Posterior cingulate gyrus (tissue), 11 donors: ENCODE data around the gene TRIO.

ENCODE experiments used
- DNase-seq, 10 donors: peaks; one replicate each; pipeline versions ENCODE4 v3.0.0 to v3.0.0-alpha.2; 2020 to 2021; ENCODE audit warnings: mixed read lengths in 3 of 10
- intact Hi-C: fragments of 100-400 bp; cut with DNase I; formaldehyde crosslinking; loops from one replicate; pipeline ENCODE4 v1.15.1; 2023

Gene TRIO

GRCh38 chr5:14413331-14413750 is 270.2 kb downstream of the TRIO start:
- intact Hi-C loops = no loop called here
- no peak for DNase-seq

GRCh38 chr5:14414007-14414406 is 270.9 kb downstream of the TRIO start:
- intact Hi-C loops = no loop called here
- DNase-seq = no peak

- intact Hi-C loops = no loop called here
- no peak for DNase-seq
These were observed 271.5 kb downstream of the TRIO start for GRCh38 chr5:14414656-14415023.

- peak in 1 of 10 donors; percentile 68 for DNase-seq
- intact Hi-C loops = no loop called here
These were observed 272.0 kb downstream of the TRIO start for GRCh38 chr5:14415024-14415697.

GRCh38 chr5:14415698-14416074 is 272.5 kb downstream of the TRIO start:
- intact Hi-C loops = no loop called here
- DNase-seq = no peak

- intact Hi-C loops = no loop called here
These were observed 273.6 kb downstream of the TRIO start for GRCh38 chr5:14416621-14417275.

GRCh38 chr5:14417276-14417730 is 274.2 kb downstream of the TRIO start:
- DNase-seq = peak in 1 of 10 donors; percentile 65
- intact Hi-C loops = no loop called here

More at GRCh38 chr5:14416621-14417275, 273.6 kb downstream of the TRIO start:
- DNase-seq = no peak

- intact Hi-C loops = no loop called here
- DNase-seq = peak in 1 of 10 donors; percentile 62
These were observed 274.9 kb downstream of the TRIO start for GRCh38 chr5:14417792-14418765.

- intact Hi-C loops = no loop called here
- DNase-seq = peak in 1 of 10 donors; percentile 63
These were observed 276.5 kb downstream of the TRIO start for GRCh38 chr5:14419686-14420085.

- DNase-seq = no peak
- intact Hi-C loops = no loop called here
These were observed 277.1 kb downstream of the TRIO start for GRCh38 chr5:14420101-14420811.

- DNase-seq = no peak
- intact Hi-C loops = no loop called here
These were observed 278.7 kb downstream of the TRIO start for GRCh38 chr5:14421851-14422250.

- no peak for DNase-seq
- intact Hi-C loops = no loop called here
These were observed 281.0 kb downstream of the TRIO start for GRCh38 chr5:14424011-14424685.

GRCh38 chr5:14425559-14425958 is 282.4 kb downstream of the TRIO start:
- intact Hi-C loops = no loop called here
- no peak for DNase-seq

- intact Hi-C loops = no loop called here
- no peak for DNase-seq
These were observed 283.4 kb downstream of the TRIO start for GRCh38 chr5:14426521-14426920.

- intact Hi-C loops = no loop called here
- no peak for DNase-seq
These were observed 285.4 kb downstream of the TRIO start for GRCh38 chr5:14428302-14429081.

- no peak for DNase-seq
- intact Hi-C loops = no loop called here
These were observed 286.2 kb downstream of the TRIO start for GRCh38 chr5:14429101-14430050.

GRCh38 chr5:14431534-14431933 is 288.4 kb downstream of the TRIO start:
- no peak for DNase-seq
- intact Hi-C loops = no loop called here
